ENCODE results near the gene VPS41. TPM values are rescaled to one million over a fixed set of nuclear protein-coding genes. Genes with fewer than 3 reads are reported as not detected.

Gene VPS41
- total and polyA plus RNA-seq, 2 donors from 2014 or later, result 21.8 to 94.0 TPM

GRCh38 chr7:38759028-38759427 lies 150.0 kb downstream of the VPS41 start:
- Histone ChIP-seq H3K9ac (ENCODE audit: low read length in 3 of 3) (no peak overlapping the region), H3K36me3 (ENCODE audit: control insufficient read depth in 2 of 3, insufficient read depth in 3 of 3, low read length in 3 of 3) (peaks cover 0 to 11% (median 10%) of the 10 kb centered on the region in 3 donors), H3K4me3 (ENCODE audit: low read length in 3 of 3) (no peak overlapping the region), H3K27ac (ENCODE audit: low read depth in 2 of 2, low read length in 2 of 2) (no peak overlapping the region), H3K27me3 (ENCODE audit: control insufficient read depth, insufficient read depth, low read length) (no peaks in the 10 kb centered on the region), H3K9me3 (ENCODE audit: control insufficient read depth in 2 of 3, insufficient read depth in 1 of 3, low read length in 3 of 3) (no peaks in the 10 kb centered on the region), H3K4me1 (ENCODE audit: control insufficient read depth in 2 of 3, insufficient read depth in 2 of 3, low read depth in 1 of 3, low read length in 3 of 3) (no peaks in the 10 kb centered on the region)
- DNase-seq, result no peak
- no peak for TF ChIP-seq CTCF (IDR thresholded peaks at IDR 0.05; ENCODE audit: borderline replicate concordance, extremely low read depth, insufficient read depth)
- no peak for FAIRE-seq
- intact Hi-C loops (cut with DNase I), result no loop called here

- H3K36me3 ChIP-seq (ENCODE audit: control insufficient read depth in 2 of 3, insufficient read depth in 3 of 3, low read length in 3 of 3), result peaks cover 0 to 15% (median 10%) of the 10 kb centered on the region in 3 donors
- H3K27me3 ChIP-seq (ENCODE audit: control insufficient read depth, insufficient read depth, low read length), result no peaks in the 10 kb centered on the region
- H3K27ac ChIP-seq (ENCODE audit: low read depth in 2 of 2, low read length in 2 of 2), result no peak overlapping the region
- no peak for FAIRE-seq
- intact Hi-C loops (cut with DNase I), result no loop called here
- no peaks in the 10 kb centered on the region for H3K4me1 ChIP-seq (ENCODE audit: control insufficient read depth in 2 of 3, insufficient read depth in 2 of 3, low read depth in 1 of 3, low read length in 3 of 3)
- H3K4me3 ChIP-seq (ENCODE audit: low read length in 3 of 3), result no peak overlapping the region
- H3K9me3 ChIP-seq (ENCODE audit: control insufficient read depth in 2 of 3, insufficient read depth in 1 of 3, low read length in 3 of 3), result no peaks in the 10 kb centered on the region
- no peak for DNase-seq
- H3K9ac ChIP-seq (ENCODE audit: low read length in 3 of 3), result no peak overlapping the region
- no peak for TF ChIP-seq CTCF (IDR thresholded peaks at IDR 0.05; ENCODE audit: borderline replicate concordance, extremely low read depth, insufficient read depth)
Measured at GRCh38 chr7:38757931-38758330, 151.1 kb downstream of the VPS41 start.

- H3K9me3 ChIP-seq (ENCODE audit: control insufficient read depth in 2 of 3, insufficient read depth in 1 of 3, low read length in 3 of 3), result no peaks in the 10 kb centered on the region
- FAIRE-seq (no peak), DNase-seq (no peak)
- H3K36me3 ChIP-seq (ENCODE audit: control insufficient read depth in 2 of 3, insufficient read depth in 3 of 3, low read length in 3 of 3), result peaks cover 0 to 21% (median 14%) of the 10 kb centered on the region in 3 donors
- TF ChIP-seq CTCF (IDR thresholded peaks at IDR 0.05; ENCODE audit: borderline replicate concordance, extremely low read depth, insufficient read depth), result no peak
- H3K9ac ChIP-seq (ENCODE audit: low read length in 3 of 3), result no peak overlapping the region
- intact Hi-C loops (cut with DNase I), result no loop called here
- no peak overlapping the region for H3K27ac ChIP-seq (ENCODE audit: low read depth in 2 of 2, low read length in 2 of 2)
- H3K4me1 ChIP-seq (ENCODE audit: control insufficient read depth in 2 of 3, insufficient read depth in 2 of 3, low read depth in 1 of 3, low read length in 3 of 3), result no peaks in the 10 kb centered on the region
- H3K27me3 ChIP-seq (ENCODE audit: control insufficient read depth, insufficient read depth, low read length), result no peaks in the 10 kb centered on the region
- H3K4me3 ChIP-seq (ENCODE audit: low read length in 3 of 3), result no peak overlapping the region
Measured at GRCh38 chr7:38756521-38756920, 152.5 kb downstream of the VPS41 start.

- H3K9ac ChIP-seq (ENCODE audit: low read length in 3 of 3), result no peak overlapping the region
- no peaks in the 10 kb centered on the region for H3K4me1 ChIP-seq (ENCODE audit: control insufficient read depth in 2 of 3, insufficient read depth in 2 of 3, low read depth in 1 of 3, low read length in 3 of 3)
- FAIRE-seq, result no peak
- no peak overlapping the region for H3K4me3 ChIP-seq (ENCODE audit: low read length in 3 of 3)
- no peak for TF ChIP-seq CTCF (IDR thresholded peaks at IDR 0.05; ENCODE audit: borderline replicate concordance, extremely low read depth, insufficient read depth)
- H3K27me3 ChIP-seq (ENCODE audit: control insufficient read depth, insufficient read depth, low read length), result no peaks in the 10 kb centered on the region
- H3K36me3 ChIP-seq (ENCODE audit: control insufficient read depth in 2 of 3, insufficient read depth in 3 of 3, low read length in 3 of 3), result peaks cover 0 to 16% (median 15%) of the 10 kb centered on the region in 3 donors
- no peak overlapping the region for H3K27ac ChIP-seq (ENCODE audit: low read depth in 2 of 2, low read length in 2 of 2)
- intact Hi-C loops (cut with DNase I), result no loop called here
- no peak for DNase-seq
- no peaks in the 10 kb centered on the region for H3K9me3 ChIP-seq (ENCODE audit: control insufficient read depth in 2 of 3, insufficient read depth in 1 of 3, low read length in 3 of 3)
Measured at GRCh38 chr7:38753347-38753746, 155.6 kb downstream of the VPS41 start.
